Mammary epithelial cell (primary cell): ENCODE data around the gene NLGN1.

Experiments
- CTCF ChIP-seq, 2 donors: IDR thresholded peaks in 1 of 2; conservative IDR thresholded peaks in 1 of 2; 2 replicates each; pipeline ENCODE4 v1.5.1; 2011 to 2012; ENCODE audit warnings: inconsistent platforms in 2 of 2, low read length in 2 of 2, mild to moderate bottlenecking in 2 of 2, control low read depth in 1 of 2, low read depth in 1 of 2; ENCODE audit not compliant: insufficient read depth in 1 of 2; ENCODE audit errors: extremely low read depth in 1 of 2
- EZH2 ChIP-seq: IDR thresholded peaks from 2 replicates; pipeline ENCODE4 v1.6.1; 2012; ENCODE audit warnings: low read length, inconsistent platforms, borderline replicate concordance

DNA sequence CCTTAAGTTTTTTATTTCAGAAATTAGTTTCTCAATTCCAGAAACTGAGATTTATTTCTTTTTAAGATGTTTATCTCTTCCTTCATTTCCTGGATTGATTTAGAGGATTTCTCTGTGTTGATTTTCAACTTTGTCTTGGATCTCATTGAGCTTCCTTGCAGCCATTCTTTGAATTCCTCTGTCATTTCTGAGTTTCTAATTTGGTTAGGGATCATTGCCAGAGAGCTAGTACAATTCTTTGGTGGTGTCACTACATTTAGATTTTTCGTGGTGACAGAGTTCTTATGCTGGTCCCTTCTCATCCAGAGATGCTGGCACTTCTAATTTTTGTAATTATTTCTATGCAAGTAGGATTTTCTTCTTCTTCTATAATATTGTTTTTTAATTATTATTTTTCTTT is 770.5 kb downstream of the NLGN1 start:
- TF ChIP-seq CTCF (conservative IDR thresholded peaks at IDR 0.05 in 1 of 2, IDR thresholded peaks at IDR 0.05 in 1 of 2; ENCODE audit: extremely low read depth in 1 of 2, insufficient read depth in 1 of 2, low read depth in 1 of 2, low read length in 2 of 2) (no peak), EZH2 (no peak)
